GM23338 (cell line): ENCODE measurements around the gene CLDN6.

Experiments
- EZH2 ChIP-seq: fragments of 200-600 bp; sonication (generic); IDR thresholded peaks from one replicate; pipeline ENCODE4 v1.8.0; 2017; ENCODE audit warnings: antibody characterized with exemption, mild to moderate bottlenecking, low read depth; ENCODE audit not compliant: unreplicated experiment
- JUNB ChIP-seq: IDR thresholded peaks from one replicate; pipeline ENCODE4 v1.6.1; 2016; ENCODE audit warnings: antibody characterized with exemption; ENCODE audit not compliant: unreplicated experiment
- POLR2AphosphoS5 ChIP-seq: IDR thresholded peaks from 2 replicates; pipeline ENCODE4 v1.6.1; 2016; ENCODE audit warnings: antibody characterized with exemption, low read depth
- TF ChIP-seq, protein P1 (sequence below), 2 experiments: fragments of 200-600 bp in 1 of 2; sonication (generic) in 1 of 2; conservative IDR thresholded peaks; 2 replicates each; pipeline versions ENCODE4 v1.5.1 to v1.6.1; 2016 to 2017; ENCODE audit warnings: antibody characterized with exemption in 2 of 2, low read depth in 2 of 2, mild to moderate bottlenecking in 2 of 2, moderate library complexity in 1 of 2
- TF ChIP-seq, protein P2 (sequence below): IDR thresholded peaks from one replicate; pipeline ENCODE4 v1.6.1; 2018; ENCODE audit warnings: antibody characterized with exemption; ENCODE audit not compliant: unreplicated experiment

DNA sequence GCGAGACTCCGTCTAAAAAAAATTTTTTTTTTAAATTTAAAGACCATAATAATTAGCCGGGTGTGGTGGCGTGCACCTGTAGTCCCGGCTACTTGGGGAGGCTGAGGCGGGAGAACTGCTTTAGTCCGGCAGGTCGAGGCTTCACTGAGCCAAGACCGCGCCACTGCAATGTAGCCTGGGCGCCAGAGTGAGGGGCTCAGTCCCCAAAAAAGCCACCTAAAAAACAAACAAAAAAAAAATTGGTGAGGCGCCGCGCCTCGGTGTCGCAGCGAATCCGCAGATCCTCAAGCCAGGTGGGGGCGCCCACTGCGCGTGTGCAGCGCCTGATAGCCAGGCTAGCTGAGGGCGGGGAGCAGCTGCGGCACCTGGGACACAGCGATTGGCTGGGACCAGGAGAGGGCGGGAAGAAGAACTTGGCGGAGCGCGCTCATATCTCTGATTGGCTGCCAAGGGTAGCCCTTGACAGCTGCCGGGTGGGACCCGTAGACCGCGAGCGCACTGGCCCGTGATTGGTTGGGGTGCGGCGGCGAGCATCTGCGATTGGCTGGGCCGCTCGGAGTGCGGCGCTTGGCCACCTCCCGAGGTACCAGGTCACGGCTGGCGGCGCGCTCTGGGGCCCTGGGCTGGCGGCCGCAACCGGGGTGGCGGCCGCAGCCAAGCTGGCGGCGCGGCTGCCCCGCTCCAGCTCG is 14.3 kb downstream of the CLDN6 start:
- TF ChIP-seq, protein P1, sequence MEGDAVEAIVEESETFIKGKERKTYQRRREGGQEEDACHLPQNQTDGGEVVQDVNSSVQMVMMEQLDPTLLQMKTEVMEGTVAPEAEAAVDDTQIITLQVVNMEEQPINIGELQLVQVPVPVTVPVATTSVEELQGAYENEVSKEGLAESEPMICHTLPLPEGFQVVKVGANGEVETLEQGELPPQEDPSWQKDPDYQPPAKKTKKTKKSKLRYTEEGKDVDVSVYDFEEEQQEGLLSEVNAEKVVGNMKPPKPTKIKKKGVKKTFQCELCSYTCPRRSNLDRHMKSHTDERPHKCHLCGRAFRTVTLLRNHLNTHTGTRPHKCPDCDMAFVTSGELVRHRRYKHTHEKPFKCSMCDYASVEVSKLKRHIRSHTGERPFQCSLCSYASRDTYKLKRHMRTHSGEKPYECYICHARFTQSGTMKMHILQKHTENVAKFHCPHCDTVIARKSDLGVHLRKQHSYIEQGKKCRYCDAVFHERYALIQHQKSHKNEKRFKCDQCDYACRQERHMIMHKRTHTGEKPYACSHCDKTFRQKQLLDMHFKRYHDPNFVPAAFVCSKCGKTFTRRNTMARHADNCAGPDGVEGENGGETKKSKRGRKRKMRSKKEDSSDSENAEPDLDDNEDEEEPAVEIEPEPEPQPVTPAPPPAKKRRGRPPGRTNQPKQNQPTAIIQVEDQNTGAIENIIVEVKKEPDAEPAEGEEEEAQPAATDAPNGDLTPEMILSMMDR (conservative IDR thresholded peaks at IDR 0.05; ENCODE audit: low read depth in 2 of 2): peak; percentile 69 to 97
- TF ChIP-seq POLR2AphosphoS5: peak; percentile 29; the same call in 1 of the 2 replicates
- TF ChIP-seq EZH2: no peak
- TF ChIP-seq, protein P2, sequence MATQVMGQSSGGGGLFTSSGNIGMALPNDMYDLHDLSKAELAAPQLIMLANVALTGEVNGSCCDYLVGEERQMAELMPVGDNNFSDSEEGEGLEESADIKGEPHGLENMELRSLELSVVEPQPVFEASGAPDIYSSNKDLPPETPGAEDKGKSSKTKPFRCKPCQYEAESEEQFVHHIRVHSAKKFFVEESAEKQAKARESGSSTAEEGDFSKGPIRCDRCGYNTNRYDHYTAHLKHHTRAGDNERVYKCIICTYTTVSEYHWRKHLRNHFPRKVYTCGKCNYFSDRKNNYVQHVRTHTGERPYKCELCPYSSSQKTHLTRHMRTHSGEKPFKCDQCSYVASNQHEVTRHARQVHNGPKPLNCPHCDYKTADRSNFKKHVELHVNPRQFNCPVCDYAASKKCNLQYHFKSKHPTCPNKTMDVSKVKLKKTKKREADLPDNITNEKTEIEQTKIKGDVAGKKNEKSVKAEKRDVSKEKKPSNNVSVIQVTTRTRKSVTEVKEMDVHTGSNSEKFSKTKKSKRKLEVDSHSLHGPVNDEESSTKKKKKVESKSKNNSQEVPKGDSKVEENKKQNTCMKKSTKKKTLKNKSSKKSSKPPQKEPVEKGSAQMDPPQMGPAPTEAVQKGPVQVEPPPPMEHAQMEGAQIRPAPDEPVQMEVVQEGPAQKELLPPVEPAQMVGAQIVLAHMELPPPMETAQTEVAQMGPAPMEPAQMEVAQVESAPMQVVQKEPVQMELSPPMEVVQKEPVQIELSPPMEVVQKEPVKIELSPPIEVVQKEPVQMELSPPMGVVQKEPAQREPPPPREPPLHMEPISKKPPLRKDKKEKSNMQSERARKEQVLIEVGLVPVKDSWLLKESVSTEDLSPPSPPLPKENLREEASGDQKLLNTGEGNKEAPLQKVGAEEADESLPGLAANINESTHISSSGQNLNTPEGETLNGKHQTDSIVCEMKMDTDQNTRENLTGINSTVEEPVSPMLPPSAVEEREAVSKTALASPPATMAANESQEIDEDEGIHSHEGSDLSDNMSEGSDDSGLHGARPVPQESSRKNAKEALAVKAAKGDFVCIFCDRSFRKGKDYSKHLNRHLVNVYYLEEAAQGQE: no peak
- no peak for TF ChIP-seq JUNB
